ENCODE measurements around the gene TP53I3. TPM values are rescaled to one million over a fixed set of nuclear protein-coding genes. Genes with fewer than 3 reads are reported as not detected.

Gene TP53I3
- total and polyA plus RNA-seq, 2 donors from 2014 or later = 45.1 to 85.0 TPM

DNA sequence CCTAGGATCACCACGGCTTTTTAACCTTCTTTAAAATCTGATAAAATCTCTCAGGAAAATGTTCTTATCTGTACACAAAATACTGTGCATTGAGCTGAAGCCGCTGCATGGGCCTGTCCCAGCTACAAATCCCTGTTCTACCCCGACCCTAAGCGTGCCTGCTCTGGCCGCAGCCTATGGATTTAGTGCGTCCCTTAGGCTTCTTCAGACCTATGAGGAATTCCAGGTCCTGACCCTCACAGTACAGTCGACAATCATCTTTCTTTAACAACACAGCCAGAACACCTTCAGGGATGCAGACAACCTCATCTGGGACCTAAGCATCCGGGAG is 37.0 kb downstream of the TP53I3 start:
- Histone ChIP-seq H3K9me3 (ENCODE audit: control insufficient read depth in 2 of 3, insufficient read depth in 1 of 3, low read length in 3 of 3) (no peaks in the 10 kb centered on the region), H3K27ac (ENCODE audit: low read depth in 2 of 2, low read length in 2 of 2) (no peak overlapping the region), H3K9ac (ENCODE audit: low read length in 3 of 3) (peak overlapping the region in 1 of 3 donors; percentile 28), H3K27me3 (ENCODE audit: control insufficient read depth, insufficient read depth, low read length) (no peaks in the 10 kb centered on the region), H3K4me3 (ENCODE audit: low read length in 3 of 3) (peak overlapping the region; percentile 17 to 94 (median 49)), H3K4me1 (ENCODE audit: control insufficient read depth in 2 of 3, insufficient read depth in 2 of 3, low read depth in 1 of 3, low read length in 3 of 3) (peaks cover 0 to 13% (median 8%) of the 10 kb centered on the region in 3 donors), H3K36me3 (ENCODE audit: control insufficient read depth in 2 of 3, insufficient read depth in 3 of 3, low read length in 3 of 3) (no peaks in the 10 kb centered on the region)
- FAIRE-seq (no peak), DNase-seq (peak in 1 of 5 donors; percentile 6)
- intact Hi-C loops (cut with DNase I) = no loop called here
- TF ChIP-seq, protein P1, sequence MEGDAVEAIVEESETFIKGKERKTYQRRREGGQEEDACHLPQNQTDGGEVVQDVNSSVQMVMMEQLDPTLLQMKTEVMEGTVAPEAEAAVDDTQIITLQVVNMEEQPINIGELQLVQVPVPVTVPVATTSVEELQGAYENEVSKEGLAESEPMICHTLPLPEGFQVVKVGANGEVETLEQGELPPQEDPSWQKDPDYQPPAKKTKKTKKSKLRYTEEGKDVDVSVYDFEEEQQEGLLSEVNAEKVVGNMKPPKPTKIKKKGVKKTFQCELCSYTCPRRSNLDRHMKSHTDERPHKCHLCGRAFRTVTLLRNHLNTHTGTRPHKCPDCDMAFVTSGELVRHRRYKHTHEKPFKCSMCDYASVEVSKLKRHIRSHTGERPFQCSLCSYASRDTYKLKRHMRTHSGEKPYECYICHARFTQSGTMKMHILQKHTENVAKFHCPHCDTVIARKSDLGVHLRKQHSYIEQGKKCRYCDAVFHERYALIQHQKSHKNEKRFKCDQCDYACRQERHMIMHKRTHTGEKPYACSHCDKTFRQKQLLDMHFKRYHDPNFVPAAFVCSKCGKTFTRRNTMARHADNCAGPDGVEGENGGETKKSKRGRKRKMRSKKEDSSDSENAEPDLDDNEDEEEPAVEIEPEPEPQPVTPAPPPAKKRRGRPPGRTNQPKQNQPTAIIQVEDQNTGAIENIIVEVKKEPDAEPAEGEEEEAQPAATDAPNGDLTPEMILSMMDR (IDR thresholded peaks at IDR 0.05; ENCODE audit: borderline replicate concordance, extremely low read depth, insufficient read depth) = no peak

DNA sequence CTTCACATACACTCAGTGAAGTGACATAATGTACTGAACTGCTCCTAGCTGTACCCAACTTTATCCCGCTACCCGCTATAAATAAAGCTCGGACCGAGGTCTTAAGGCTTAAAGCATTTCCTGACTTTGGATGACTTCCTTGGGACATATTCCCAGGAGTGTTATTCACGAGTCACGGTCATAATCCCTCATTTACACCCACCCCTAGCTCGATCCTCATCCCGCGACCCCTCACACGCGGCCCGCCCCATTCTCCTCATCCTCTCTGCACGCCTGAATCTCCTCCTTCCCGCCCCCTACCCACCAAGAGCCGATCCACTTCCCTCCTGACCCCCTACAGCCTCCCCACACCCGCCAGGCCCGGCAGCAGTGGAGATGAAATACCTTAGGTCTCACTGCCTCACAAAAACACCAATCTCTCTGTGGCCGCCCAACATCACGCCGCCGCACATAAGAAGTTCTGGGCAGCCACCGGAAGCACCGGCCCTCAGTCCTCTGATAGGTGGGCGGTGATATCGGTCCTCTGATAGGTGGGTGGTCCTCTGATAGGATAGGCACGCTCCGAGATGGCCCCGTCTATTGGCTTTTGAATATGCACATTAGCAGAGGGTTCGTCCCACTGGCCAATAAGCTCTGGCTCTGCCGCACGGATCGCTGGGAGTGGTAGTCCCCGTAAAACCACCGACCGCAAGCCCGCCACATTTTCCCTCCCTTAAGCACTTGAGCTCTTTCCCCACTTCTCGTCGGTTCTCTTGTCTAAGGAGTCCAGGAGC is 37.5 kb downstream of the TP53I3 start, which contains the start of gene WDCP:
Gene WDCP (minus strand): TSS at position 462 of the 773 bp plus-strand sequence. CDS start 7,897 bp downstream, outside the sequence.
- H3K27me3 ChIP-seq (ENCODE audit: control insufficient read depth, insufficient read depth, low read length) = no peaks in the 10 kb centered on the region
- peaks cover 0 to 13% (median 8%) of the 10 kb centered on the region in 3 donors for H3K4me1 ChIP-seq (ENCODE audit: control insufficient read depth in 2 of 3, insufficient read depth in 2 of 3, low read depth in 1 of 3, low read length in 3 of 3)
- intact Hi-C loops (cut with DNase I) = no loop called here
- H3K27ac ChIP-seq (ENCODE audit: low read depth in 2 of 2, low read length in 2 of 2) = peak within 1 kb of the TSS in 1 of 2 donors; percentile 60
- H3K9me3 ChIP-seq (ENCODE audit: control insufficient read depth in 2 of 3, insufficient read depth in 1 of 3, low read length in 3 of 3) = no peaks in the 10 kb centered on the region
- TF ChIP-seq, protein P1 (IDR thresholded peaks at IDR 0.05; ENCODE audit: borderline replicate concordance, extremely low read depth, insufficient read depth) = no peak
- H3K9ac ChIP-seq (ENCODE audit: low read length in 3 of 3) = peak within 1 kb of the TSS; percentile 62 to 94 (median 77)
- peak within 1 kb of the TSS; percentile 86 to 94 (median 93) for H3K4me3 ChIP-seq (ENCODE audit: low read length in 3 of 3)
- DNase-seq (peak; percentile 96 to 99 (median 98)), FAIRE-seq (peak; percentile 90)
- H3K36me3 ChIP-seq (ENCODE audit: control insufficient read depth in 2 of 3, insufficient read depth in 3 of 3, low read length in 3 of 3) = no peaks in the 10 kb centered on the region

GRCh38 chr2:24046599-24046929 is 38.1 kb downstream of the TP53I3 start:
- peak overlapping the region; percentile 62 to 94 (median 77) for H3K9ac ChIP-seq (ENCODE audit: low read length in 3 of 3)
- TF ChIP-seq, protein P1 (IDR thresholded peaks at IDR 0.05; ENCODE audit: borderline replicate concordance, extremely low read depth, insufficient read depth) = no peak
- peaks cover 0 to 13% (median 8%) of the 10 kb centered on the region in 3 donors for H3K4me1 ChIP-seq (ENCODE audit: control insufficient read depth in 2 of 3, insufficient read depth in 2 of 3, low read depth in 1 of 3, low read length in 3 of 3)
- H3K27me3 ChIP-seq (ENCODE audit: control insufficient read depth, insufficient read depth, low read length) = no peaks in the 10 kb centered on the region
- H3K36me3 ChIP-seq (ENCODE audit: control insufficient read depth in 2 of 3, insufficient read depth in 3 of 3, low read length in 3 of 3) = no peaks in the 10 kb centered on the region
- FAIRE-seq (no peak), DNase-seq (peak in 1 of 5 donors; percentile 1)
- H3K9me3 ChIP-seq (ENCODE audit: control insufficient read depth in 2 of 3, insufficient read depth in 1 of 3, low read length in 3 of 3) = no peaks in the 10 kb centered on the region
- no peak overlapping the region for H3K27ac ChIP-seq (ENCODE audit: low read depth in 2 of 2, low read length in 2 of 2)
- peak overlapping the region; percentile 86 to 94 (median 93) for H3K4me3 ChIP-seq (ENCODE audit: low read length in 3 of 3)
- intact Hi-C loops (cut with DNase I) = no loop called here

Data from kidney (tissue), 14 donors.